PC-9 (cell line): ENCODE measurements around the gene RASA1. TPM values are rescaled to one million over a fixed set of nuclear protein-coding genes. Genes with fewer than 3 reads are reported as not detected.

Experiments
- BruUV-seq: library from RNA; stranded (reverse); fragments of 400-500 nt; replicated peaks from 2 replicates; lab custom pipeline; 2021; lab: Mats Ljungman, UMichigan
- CTCF ChIA-PET: fragments of 300-600 bp; sonication (Branson Sonifier 250); formaldehyde crosslinking; loops from one replicate; lab custom pipeline; 2022; ENCODE audit warnings: antibody characterized with exemption; lab: Charles Lee
- POLR2A ChIA-PET: fragments of 300-600 bp; sonication (Branson Sonifier 250); formaldehyde crosslinking; loops from one replicate; lab custom pipeline; 2022; ENCODE audit warnings: antibody characterized with exemption; ENCODE audit not compliant: unreplicated experiment; lab: Charles Lee
- DNase-seq, 2 experiments: peaks; one replicate each; pipeline versions ENCODE4 v3.0.0 to v3.0.0-alpha.2; 2015 to 2022; ENCODE audit warnings: mixed read lengths in 1 of 2
- H2AFZ ChIP-seq: fragments of 200-600 bp; sonication (generic); 2 replicates; pipeline ENCODE4 v1.8.1; 2017; ENCODE audit warnings: antibody characterized with exemption
- H3F3A ChIP-seq: fragments of 200-600 bp; sonication (generic); 2 replicates; pipeline ENCODE4 v1.8.1; 2017; ENCODE audit warnings: antibody characterized with exemption, mild to moderate bottlenecking, low read depth; ENCODE audit not compliant: insufficient read depth
- H3K27ac ChIP-seq: fragments of 200-600 bp; sonication (generic); 2 replicates; pipeline ENCODE4 v1.6.1; 2016; ENCODE audit warnings: mixed run types
- H3K27me3 ChIP-seq: fragments of 200-600 bp; sonication (generic); 2 replicates; pipeline ENCODE4 v1.6.1; 2016; ENCODE audit warnings: low read depth, mixed run types; ENCODE audit not compliant: insufficient read depth
- H3K36me3 ChIP-seq: fragments of 200-600 bp; sonication (generic); 2 replicates; pipeline ENCODE4 v1.6.1; 2016; ENCODE audit warnings: low read depth, mixed run types
- H3K4me1 ChIP-seq: fragments of 200-600 bp; sonication (generic); replicated peaks from 2 replicates; pipeline ENCODE4 v1.6.1; 2016; ENCODE audit warnings: mixed run types; ENCODE audit not compliant: insufficient read depth
- H3K4me2 ChIP-seq: fragments of 200-600 bp; sonication (generic); 2 replicates; pipeline ENCODE4 v1.6.1; 2017; ENCODE audit warnings: mixed run types
- H3K4me3 ChIP-seq: fragments of 200-600 bp; sonication (generic); 2 replicates; pipeline ENCODE4 v1.6.1; 2016; ENCODE audit warnings: mixed run types
- H3K79me2 ChIP-seq: fragments of 200-600 bp; sonication (generic); 2 replicates; pipeline ENCODE4 v1.6.1; 2017; ENCODE audit warnings: low read depth, mixed run types
- H3K9me2 ChIP-seq: fragments of 200-600 bp; sonication (generic); 2 replicates; pipeline ENCODE4 v1.8.1; 2017; ENCODE audit warnings: mild to moderate bottlenecking; ENCODE audit not compliant: insufficient read depth
- H3K9me3 ChIP-seq: fragments of 200-600 bp; sonication (generic); 2 replicates; pipeline ENCODE4 v1.8.1; 2016; ENCODE audit warnings: low read depth; ENCODE audit not compliant: insufficient read depth
- H4K20me1 ChIP-seq: fragments of 200-600 bp; sonication (generic); 2 replicates; pipeline ENCODE4 v1.8.1; 2017; ENCODE audit not compliant: insufficient read depth
- EZH2 ChIP-seq: fragments of 200-600 bp; sonication (generic); IDR thresholded peaks from 2 replicates; pipeline ENCODE4 v1.8.0; 2017; ENCODE audit warnings: antibody characterized with exemption, low read depth
- intact Hi-C: fragments of 100-400 bp; cut with micrococcal nuclease; formaldehyde crosslinking; loops from one replicate; pipeline ENCODE4 v1.10.0; 2022; ENCODE audit not compliant: unreplicated experiment
- total RNA-seq: library from RNA; stranded (reverse); gene quantifications from 2 replicates; pipeline ENCODE4 v1.2.3, GENCODE V29; 2021
- TF ChIP-seq, protein P1 (sequence below): fragments of 200-600 bp; sonication (generic); conservative IDR thresholded peaks from 2 replicates; pipeline ENCODE4 v1.6.1; 2017; ENCODE audit warnings: mixed run types, antibody characterized with exemption, mild to moderate bottlenecking, moderate library complexity

RASA1 gene
- total RNA-seq, 1 experiment from 2014 or later: 66.6 TPM

GRCh38 chr5:87399720-87400119, 132.0 kb downstream of the RASA1 start:
- H3K27ac ChIP-seq: no peak overlapping the region
- DNase-seq: no peak
- POLR2A ChIA-PET: interaction anchor here (0.5 to 0.6 kb wide), 3 partner anchors 72 to 467 kb away, joined by 3 to 14 read pairs (median 3); no protein-coding TSS in a partner anchor
- intact Hi-C loops: loop anchor here (1.0 to 5.0 kb wide), 4 partner anchors 329 to 517 kb away; no protein-coding TSS in a partner anchor
- TF ChIP-seq, protein P1, sequence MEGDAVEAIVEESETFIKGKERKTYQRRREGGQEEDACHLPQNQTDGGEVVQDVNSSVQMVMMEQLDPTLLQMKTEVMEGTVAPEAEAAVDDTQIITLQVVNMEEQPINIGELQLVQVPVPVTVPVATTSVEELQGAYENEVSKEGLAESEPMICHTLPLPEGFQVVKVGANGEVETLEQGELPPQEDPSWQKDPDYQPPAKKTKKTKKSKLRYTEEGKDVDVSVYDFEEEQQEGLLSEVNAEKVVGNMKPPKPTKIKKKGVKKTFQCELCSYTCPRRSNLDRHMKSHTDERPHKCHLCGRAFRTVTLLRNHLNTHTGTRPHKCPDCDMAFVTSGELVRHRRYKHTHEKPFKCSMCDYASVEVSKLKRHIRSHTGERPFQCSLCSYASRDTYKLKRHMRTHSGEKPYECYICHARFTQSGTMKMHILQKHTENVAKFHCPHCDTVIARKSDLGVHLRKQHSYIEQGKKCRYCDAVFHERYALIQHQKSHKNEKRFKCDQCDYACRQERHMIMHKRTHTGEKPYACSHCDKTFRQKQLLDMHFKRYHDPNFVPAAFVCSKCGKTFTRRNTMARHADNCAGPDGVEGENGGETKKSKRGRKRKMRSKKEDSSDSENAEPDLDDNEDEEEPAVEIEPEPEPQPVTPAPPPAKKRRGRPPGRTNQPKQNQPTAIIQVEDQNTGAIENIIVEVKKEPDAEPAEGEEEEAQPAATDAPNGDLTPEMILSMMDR: no peak
- no peak for TF ChIP-seq EZH2
- no peak overlapping the region for H3K4me2 ChIP-seq
- H2AFZ ChIP-seq: no peak overlapping the region
- H3K9me2 ChIP-seq: no peaks in the 10 kb centered on the region
- BruUV-seq: no TSS peak
- H3K79me2 ChIP-seq: no peaks in the 10 kb centered on the region
- H3K4me1 ChIP-seq: peaks cover 5% of the 10 kb centered on the region
- peaks cover 27% of the 10 kb centered on the region; the same call in 1 of the 2 replicates for H3F3A ChIP-seq
- CTCF ChIA-PET: interaction anchor here (0.6 to 1.0 kb wide), 5 partner anchors 36 to 413 kb away, joined by 3 to 4 read pairs (median 4); no protein-coding TSS in a partner anchor
- peaks cover 62% of the 10 kb centered on the region for H3K36me3 ChIP-seq
- no peaks in the 10 kb centered on the region for H3K27me3 ChIP-seq
- no peak overlapping the region for H3K4me3 ChIP-seq
- peaks cover 7% of the 10 kb centered on the region; the same call in 1 of the 2 replicates for H4K20me1 ChIP-seq
- no peaks in the 10 kb centered on the region for H3K9me3 ChIP-seq

DNA sequence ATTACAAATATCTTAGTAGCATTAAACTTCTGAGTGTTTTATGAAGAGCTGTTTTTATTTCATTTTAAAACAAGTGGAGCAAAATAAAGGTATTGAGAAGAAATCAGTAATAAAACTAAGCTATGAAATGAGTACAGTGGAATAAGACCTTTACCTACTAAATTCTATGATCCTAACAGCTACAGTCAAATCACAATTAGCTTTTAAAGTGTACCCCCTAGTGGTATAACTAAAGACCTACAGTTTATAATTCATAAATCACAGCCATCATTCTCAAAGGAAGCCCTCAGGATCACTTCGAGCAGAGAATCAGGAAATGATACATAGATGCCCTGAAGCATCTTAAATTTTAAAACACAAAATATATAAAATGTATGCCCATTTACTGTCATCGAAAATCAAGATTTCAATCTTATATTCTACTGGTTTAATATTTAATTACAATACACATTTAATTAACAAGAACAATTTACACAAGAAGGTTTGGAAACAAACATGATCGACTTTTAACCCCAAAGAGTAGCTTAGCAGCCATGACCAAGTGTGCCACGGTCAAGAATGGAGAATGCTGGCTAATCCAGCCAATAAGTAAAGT, 132.7 kb downstream of the RASA1 start:
- TF ChIP-seq, protein P1: peak; percentile 83
- TF ChIP-seq EZH2: no peak
- Histone ChIP-seq H3K4me3 (no peak overlapping the region), H3K27ac (no peak overlapping the region), H3F3A (peaks cover 23% of the 10 kb centered on the region; the same call in 1 of the 2 replicates), H3K36me3 (peaks cover 61% of the 10 kb centered on the region), H3K4me2 (no peak overlapping the region), H3K27me3 (no peaks in the 10 kb centered on the region), H3K79me2 (no peaks in the 10 kb centered on the region), H4K20me1 (peaks cover 7% of the 10 kb centered on the region; the same call in 1 of the 2 replicates), H3K9me3 (no peaks in the 10 kb centered on the region), H3K4me1 (no peaks in the 10 kb centered on the region), H3K9me2 (no peaks in the 10 kb centered on the region), H2AFZ (no peak overlapping the region)
- no TSS peak for BruUV-seq
- intact Hi-C loops: loop anchor here (1.0 to 5.0 kb wide), 4 partner anchors 330 to 518 kb away; no protein-coding TSS in a partner anchor
- ChIA-PET POLR2A (interaction anchor here (0.5 to 0.7 kb wide), 2 partner anchors 301 to 468 kb away, joined by 3 read pairs; no protein-coding TSS in a partner anchor), CTCF (interaction anchor here (0.5 to 1.0 kb wide), 6 partner anchors 37 to 701 kb away, joined by 3 to 4 read pairs (median 4); no protein-coding TSS in a partner anchor)
- DNase-seq: peak in 1 of 2 experiments; percentile 43

GRCh38 chr5:87401626-87402025, 133.9 kb downstream of the RASA1 start:
- no peaks in the 10 kb centered on the region for H3K9me3 ChIP-seq
- no peaks in the 10 kb centered on the region for H3K9me2 ChIP-seq
- H3K4me2 ChIP-seq: no peak overlapping the region
- H4K20me1 ChIP-seq: peaks cover 7% of the 10 kb centered on the region; the same call in 1 of the 2 replicates
- no peak overlapping the region for H3K27ac ChIP-seq
- no peak for TF ChIP-seq EZH2
- TF ChIP-seq, protein P1: no peak
- H3K36me3 ChIP-seq: peaks cover 52% of the 10 kb centered on the region
- H3K4me3 ChIP-seq: no peak overlapping the region
- H2AFZ ChIP-seq: no peak overlapping the region
- no peaks in the 10 kb centered on the region for H3K79me2 ChIP-seq
- ChIA-PET POLR2A (no interaction called here), CTCF (no interaction called here)
- intact Hi-C loops: loop anchor here (2.0 to 5.0 kb wide), 2 partner anchors 331 to 519 kb away; no protein-coding TSS in a partner anchor
- BruUV-seq: no TSS peak
- no peak for DNase-seq
- H3F3A ChIP-seq: peaks cover 23% of the 10 kb centered on the region; the same call in 1 of the 2 replicates
- H3K4me1 ChIP-seq: no peaks in the 10 kb centered on the region
- no peaks in the 10 kb centered on the region for H3K27me3 ChIP-seq
